Fibroblast of peridontal ligament (primary cell): ENCODE results near the gene PXDC1.
A peak's percentile ranks its signal among the peaks of the same experiment; 100 is the strongest.
"Not testable (repeated sequence)": the region's sequence is repeated elsewhere in the genome, so short reads cannot be mapped to it uniquely, and the experiment has no call there.

Source experiments
- DNase-seq: peaks from one replicate; pipeline ENCODE4 v3.0.0-alpha.2; 2010; ENCODE audit errors: extremely low read depth

The PXDC1 gene

GRCh38 chr6:3711776-3712175 is 39.7 kb downstream of the PXDC1 start:
- no peak for DNase-seq

DNA sequence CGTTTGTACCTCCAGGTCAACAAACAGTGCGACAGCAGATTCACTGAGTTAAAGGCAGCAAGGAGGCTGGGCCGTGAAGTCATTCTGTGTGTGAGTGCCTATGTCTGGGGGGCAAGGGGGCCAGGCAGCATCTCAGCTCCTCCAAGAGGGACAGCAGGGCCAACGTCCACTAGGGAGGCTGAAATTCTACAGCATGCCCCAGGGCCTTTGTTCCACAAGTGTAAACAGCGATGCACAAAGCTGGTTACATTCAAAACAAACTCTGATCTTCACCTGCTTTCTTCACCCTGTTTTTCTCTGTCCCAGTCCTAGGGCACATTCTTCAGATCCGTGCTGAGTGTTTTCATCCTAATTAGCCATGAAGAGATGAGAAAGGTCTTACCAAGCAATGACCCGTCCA is 41.1 kb downstream of the PXDC1 start:
- no peak for DNase-seq

- no peak for DNase-seq
These were observed 43.0 kb downstream of the PXDC1 start for GRCh38 chr6:3708540-3708939.

DNA sequence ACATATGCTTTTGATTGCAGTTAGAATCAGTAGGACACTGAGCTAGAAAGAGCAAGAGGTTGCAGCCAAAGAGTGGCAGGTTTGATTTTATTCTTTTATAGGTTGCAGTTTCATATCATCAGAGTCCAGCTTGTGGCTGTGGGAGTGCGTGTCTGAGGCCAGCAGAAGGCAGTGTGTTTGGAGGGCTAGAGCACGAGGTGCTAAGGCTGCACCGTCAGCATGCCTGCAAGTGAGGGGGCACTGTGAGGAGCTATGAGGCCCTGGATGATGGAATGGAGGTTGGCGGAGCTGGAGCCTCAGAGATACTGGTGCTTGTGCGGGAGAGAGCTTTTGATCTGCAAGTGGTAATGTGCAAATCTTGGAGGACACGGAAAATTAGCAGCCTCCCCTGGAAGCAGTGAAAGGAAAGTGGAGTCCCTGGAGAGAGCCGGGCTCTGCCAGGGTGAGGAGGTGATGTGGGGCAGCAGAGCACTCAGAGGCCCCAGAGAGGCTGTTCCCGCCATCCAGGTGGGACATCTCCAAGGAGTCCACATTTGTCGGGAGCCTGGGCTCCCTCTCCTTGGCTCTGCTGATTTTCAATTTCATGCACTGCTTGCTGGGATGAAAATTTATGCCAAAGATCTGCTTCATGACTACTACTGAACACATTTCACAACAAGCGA is 43.6 kb downstream of the PXDC1 start:
- DNase-seq: no peak

- peak; percentile 61 for DNase-seq
These were observed 44.5 kb downstream of the PXDC1 start for GRCh38 chr6:3707024-3707423.

DNA sequence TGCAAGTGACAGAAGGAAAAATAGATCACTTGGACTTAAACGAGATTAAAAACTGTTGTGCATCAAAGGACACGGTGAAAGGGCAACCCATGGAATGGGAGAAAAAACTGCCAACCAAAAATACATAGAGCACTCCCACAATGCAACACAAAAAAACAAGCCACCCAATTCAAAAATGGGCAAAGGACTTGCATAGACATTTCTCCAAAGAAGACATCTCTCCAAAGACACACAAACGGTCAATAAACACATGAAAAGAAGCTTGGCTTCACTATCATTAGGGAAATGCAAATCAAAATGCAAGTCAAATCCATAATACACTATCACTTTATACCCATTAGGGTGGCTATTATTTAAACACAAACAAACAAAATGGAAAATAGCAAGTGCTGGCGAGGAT is 45.0 kb downstream of the PXDC1 start:
- DNase-seq: no peak

- no peak for DNase-seq
These were observed 49.9 kb downstream of the PXDC1 start for GRCh38 chr6:3701631-3702030.

- DNase-seq: no peak
These were observed 52.3 kb downstream of the PXDC1 start for GRCh38 chr6:3699231-3699630.

DNA sequence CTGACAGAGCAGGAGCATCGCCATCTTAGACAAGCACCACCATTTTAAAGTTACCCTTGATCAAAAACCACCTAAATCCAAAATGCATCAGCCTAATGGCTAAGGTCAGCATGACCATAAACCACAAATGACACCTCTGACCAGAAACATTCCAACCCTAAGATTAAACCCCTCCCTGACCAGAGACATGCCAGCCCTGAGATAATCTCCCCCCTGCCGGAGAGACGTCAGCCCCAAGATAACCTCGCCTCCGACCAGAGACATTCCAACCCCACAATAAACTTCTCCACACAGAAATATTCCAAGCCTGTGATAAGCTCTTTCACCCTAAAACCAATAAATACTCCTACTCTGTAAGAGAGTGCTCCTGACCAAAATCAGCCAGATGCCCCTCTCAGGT is 53.5 kb downstream of the PXDC1 start:
- no peak for DNase-seq

- DNase-seq: peak; percentile 95
These were observed 53.9 kb downstream of the PXDC1 start for GRCh38 chr6:3697609-3698008.

DNA sequence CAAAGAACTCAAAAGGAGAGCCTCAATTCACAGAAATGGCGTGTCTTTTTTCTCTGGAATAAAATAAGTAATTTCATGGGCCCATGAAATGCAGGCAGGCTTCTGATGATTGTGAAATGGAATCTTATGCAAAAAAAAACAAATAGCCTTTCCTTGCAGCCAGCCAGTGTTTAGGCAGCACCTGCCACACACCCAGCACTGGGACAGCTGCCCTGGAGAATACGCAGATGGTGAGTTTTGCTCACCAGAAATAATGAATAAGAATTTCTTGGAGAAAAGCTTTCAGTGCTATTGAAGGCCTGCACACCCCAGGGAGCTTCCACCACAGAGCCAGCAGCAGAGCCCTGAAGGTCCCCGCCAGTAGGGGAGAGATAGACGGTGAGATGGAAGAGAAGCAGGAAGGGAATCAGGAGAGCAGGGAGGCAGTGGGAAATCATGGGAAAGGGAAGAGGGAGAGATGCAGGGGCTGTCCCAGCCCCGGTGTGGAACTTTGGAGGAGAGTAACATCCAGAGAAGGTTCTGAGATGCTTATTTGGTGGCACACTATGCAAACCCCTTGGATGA is 54.9 kb downstream of the PXDC1 start:
- DNase-seq: peak; percentile 31

- DNase-seq: no peak
These were observed 56.3 kb downstream of the PXDC1 start for GRCh38 chr6:3695065-3695817.

GRCh38 chr6:3693831-3694230 is 57.7 kb downstream of the PXDC1 start:
- DNase-seq: no peak

- DNase-seq: no peak
These were observed 61.0 kb downstream of the PXDC1 start for GRCh38 chr6:3690506-3690905.

- DNase-seq: no peak
These were observed 63.7 kb downstream of the PXDC1 start for GRCh38 chr6:3687847-3688246.

GRCh38 chr6:3683331-3683730 is 68.2 kb downstream of the PXDC1 start:
- no peak for DNase-seq

DNA sequence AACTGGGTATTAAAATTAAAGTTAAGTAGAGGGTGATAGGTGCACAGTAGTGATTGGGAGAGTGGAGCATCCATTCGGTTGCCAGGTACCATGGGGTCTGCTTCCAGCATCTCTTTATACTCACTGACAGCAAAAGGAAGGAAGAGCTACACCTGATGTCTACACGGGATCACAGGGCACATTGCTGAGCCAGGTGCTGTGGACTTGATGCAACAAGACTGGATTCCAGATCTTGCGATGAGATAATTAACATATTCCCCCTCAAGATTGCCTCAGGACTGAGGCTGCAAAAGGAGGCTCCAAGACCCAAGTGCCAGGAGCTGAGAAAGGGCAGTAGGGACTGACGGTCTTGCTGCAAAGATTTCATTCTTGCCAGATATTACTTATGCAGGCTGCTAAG is 72.6 kb downstream of the PXDC1 start:
- no peak for DNase-seq

GRCh38 chr6:3677751-3678150 is 73.8 kb downstream of the PXDC1 start:
- DNase-seq: not testable (repeated sequence)

DNA sequence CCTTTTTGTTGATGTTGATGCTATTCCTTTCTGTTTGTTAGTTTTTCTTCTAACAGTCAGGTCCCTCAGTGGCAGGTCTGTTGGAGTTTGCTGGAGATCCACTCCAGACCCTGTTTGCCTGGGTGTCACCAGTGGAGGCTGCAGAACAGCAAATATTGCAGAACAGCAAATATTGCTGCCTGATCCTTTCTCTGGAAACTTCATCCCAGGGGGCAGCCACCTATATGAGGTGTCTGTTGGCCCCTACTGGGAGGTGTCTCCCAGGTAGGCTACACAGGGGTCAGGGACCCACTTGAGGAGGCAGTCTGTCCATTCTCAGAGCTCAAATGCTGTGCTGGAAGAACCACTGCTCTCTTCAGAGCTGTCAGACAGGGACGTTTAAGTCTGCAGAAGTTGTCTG is 74.2 kb downstream of the PXDC1 start:
- not testable (repeated sequence) for DNase-seq
